ENCODE results near the gene RASD1.

RASD1 gene

DNA sequence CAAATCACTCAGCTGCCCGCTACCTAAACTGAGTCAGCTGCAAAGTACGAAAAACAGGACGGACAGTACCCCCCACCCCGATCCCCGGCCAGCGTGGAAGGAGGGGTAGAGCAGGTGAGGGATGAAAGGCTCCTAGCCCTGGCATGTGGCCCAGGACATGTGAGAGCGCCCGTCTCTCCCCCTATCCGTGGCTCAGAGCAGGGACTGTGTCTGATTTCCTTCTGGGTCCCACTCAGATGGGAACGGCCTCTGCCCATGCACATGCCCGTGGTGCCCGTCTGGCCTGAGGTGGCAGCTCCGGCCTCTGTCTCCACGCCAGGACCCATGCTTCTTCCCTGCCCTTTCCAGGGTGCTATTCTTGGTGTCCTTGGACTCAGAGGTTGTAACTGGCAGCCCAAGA lies 30.2 kb upstream of the RASD1 start:
- no peak for DNase-seq

DNA sequence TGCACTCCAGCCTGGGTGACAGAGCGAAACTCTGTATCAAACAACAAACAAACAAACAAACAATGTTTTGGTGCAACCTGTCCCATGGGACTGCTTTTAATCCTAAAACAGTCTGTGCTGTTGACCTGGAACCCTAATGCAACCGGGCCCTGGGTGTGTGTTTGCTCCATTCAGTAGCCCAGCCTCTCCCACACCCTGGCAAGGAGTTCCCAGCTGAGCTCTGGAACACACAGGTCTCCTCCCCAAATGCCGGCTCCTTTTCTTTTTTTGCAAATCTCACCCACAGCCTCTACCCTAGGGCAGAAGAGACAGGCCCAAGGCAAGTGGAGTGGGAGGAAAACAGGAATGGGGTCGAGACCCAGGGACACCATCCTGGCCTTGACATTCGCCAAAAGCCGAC lies 29.8 kb upstream of the RASD1 start:
- no peak for DNase-seq

DNA sequence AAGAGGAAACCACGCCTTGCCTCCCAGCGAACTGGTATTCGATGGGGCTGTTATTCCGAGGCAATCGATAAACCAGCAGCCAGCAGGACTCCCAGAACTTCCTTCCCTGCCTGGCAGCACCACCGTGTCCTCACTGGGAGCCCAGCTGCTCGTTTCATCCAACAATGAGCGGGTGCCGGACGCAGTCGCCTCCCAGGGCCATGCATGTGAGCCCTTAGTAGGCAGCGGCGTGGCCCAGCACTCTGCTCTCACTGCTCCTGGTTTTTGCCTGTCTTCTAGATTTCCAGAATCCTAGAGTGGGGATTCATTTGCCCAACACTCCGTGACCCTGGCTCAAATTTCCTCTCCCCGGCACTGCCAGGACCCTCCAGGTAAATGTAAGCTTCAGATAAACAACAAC lies 29.1 kb upstream of the RASD1 start:
- no peak for DNase-seq

DNA sequence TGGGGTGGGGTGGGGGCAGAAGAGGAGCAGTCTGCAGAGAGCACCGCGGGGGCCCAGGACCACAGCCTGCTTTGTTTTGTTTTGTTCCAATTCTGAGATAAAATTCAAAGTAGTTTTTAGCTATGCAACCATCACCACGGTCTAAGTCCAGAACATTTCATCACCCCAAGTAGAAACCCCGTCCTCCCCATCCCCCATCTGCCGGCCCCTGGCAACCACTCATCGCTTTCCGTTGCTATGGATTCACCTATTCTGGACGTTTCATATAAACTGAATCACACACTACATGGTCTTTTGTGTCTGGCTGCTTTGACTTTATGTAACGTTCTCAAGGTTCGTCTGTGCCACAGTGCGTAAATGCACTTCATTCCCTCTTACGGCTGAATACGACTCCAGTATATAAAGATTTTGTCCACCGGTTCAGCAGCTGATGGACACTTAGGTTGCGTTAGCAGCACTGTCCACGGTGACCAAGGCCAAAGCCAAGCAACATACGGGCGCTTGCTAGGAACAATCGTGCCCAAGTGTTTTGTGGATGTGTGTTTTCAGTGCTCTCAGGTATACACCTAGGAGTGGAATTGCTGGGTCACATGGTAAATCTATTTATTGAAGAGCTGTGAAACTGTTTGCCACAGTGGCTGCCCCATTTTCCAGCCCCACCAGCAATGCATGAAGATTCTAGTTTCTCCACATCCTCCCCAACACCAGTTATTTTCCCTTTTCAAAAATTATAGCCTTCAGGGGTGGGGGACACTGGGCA lies 27.7 kb upstream of the RASD1 start:
- DNase-seq: no peak

DNA sequence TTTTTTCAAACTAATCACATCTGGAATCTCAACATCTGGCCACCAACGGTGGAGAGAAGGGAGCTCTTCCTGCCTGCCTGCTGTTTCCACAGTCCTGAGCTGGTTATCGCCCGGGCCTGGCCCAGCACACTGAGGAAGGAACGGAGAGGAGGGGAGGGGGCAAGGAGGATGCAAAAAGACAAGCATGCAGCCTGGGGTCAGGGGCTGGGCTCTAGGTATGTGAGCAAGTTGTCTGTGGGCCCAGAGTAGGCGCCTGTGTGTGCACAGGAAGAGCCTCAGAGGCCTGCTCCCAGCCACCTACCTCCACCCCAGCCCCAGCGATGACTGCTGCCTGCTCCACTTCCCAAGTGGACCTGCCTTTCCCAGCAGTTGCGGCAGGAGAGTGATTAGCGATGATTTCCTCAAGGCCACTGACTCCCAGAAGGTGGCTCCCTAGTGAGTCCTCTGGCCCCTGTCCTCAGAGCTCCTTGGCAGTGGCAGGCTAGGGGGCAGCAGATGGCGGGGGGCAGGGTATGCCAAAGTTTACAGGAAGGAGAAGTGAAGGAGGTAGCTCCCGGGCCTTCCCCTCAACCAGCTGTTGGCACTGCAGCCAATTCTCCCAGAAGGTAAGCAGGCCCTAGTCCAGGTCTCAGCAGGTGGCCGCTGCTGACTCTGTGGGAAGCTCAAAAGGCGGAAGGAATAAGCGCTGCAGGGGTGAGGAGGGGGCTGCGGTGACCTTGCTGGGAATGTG lies 27.0 kb upstream of the RASD1 start:
- no peak for DNase-seq

DNA sequence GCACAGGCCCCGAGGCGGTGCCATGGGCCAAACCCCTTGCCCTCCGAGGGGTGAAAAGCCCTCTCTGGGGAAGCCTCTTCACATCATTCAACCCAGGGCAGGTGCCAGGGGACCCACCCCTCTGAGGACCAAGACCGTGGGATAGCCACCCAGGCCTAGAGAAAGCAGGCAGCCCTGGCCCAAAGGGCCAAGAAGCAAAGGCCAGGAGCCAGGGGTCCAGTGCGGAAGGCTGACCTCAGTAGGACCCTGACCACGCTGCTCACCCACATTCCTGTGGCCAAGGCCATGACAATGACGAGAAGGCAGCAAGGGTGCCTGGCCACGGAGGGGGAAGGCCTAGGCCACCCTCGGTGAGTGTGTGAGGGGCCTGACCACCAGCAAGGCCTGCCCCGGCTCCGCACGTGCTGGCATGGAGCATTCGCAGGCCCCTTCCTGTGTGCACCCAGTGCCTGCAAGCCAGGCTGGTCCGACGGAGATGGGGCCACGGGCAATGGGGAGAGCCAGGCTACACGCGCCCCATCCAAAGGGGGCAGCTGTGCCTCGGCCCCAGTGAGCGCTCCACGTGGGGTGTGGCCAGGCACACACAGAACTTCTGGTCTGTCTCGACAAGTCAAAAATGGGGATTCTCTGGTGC lies 24.5 kb upstream of the RASD1 start:
- DNase-seq: no peak

DNA sequence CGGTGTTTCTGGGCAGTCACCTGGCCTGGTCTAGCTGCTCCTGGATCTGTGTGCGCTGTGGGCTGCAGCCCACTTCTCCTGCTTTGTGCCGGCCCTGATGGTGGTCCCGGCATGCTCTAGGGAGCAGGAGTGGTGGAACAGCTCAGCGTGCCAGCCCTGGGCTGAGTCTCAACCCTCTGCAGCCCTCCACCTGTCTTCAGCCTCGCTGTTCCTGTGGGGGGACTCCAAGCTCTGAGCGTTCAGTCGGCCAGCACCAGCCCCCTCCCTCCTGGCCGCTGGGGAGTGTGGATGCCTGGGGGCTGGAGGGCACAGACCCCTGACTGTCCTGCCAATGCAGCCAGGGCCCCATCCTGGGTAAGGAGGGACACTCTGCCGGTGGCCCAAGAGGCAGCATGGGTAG lies 23.7 kb upstream of the RASD1 start:
- DNase-seq: no peak

DNA sequence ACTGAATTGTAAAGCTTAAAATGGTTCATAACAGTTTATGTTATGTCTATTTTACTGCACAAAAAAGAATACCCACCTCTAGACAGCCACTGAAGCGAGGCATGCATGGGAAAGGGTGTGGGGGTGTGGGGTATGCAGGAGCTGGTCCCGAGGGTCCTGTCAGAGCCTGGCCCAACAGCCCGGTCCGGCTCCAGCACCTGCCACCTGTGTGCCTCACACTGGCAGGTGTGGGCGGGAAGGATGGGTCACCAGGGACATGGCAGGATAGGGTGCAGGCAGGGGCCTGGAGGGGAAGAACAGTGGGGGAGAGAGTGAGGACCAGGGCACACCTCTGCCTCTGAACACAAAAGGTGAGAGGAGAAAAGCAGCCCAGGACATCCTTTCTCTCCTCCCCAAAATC lies 22.8 kb upstream of the RASD1 start:
- DNase-seq: no peak

DNA sequence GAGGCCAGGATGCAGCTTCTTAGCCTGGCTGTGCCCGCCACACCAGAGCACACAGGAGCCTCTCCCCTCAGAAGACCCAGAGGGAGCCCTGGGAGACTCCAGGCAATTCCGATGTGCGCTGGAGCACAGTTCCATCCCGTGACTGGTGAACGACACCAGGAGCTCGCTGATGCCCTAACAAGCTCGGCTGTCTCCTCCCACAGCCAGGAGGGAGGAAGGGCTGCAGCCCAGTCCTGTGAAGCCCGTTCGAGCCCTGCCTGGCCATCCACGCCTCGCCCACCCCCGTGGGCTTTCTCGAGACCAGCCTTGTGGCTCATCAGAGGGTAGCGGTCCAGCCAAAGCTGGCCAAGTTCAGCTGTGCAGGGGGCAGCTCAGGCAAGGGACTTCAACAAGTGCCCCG lies 21.8 kb upstream of the RASD1 start:
- no peak for DNase-seq

DNA sequence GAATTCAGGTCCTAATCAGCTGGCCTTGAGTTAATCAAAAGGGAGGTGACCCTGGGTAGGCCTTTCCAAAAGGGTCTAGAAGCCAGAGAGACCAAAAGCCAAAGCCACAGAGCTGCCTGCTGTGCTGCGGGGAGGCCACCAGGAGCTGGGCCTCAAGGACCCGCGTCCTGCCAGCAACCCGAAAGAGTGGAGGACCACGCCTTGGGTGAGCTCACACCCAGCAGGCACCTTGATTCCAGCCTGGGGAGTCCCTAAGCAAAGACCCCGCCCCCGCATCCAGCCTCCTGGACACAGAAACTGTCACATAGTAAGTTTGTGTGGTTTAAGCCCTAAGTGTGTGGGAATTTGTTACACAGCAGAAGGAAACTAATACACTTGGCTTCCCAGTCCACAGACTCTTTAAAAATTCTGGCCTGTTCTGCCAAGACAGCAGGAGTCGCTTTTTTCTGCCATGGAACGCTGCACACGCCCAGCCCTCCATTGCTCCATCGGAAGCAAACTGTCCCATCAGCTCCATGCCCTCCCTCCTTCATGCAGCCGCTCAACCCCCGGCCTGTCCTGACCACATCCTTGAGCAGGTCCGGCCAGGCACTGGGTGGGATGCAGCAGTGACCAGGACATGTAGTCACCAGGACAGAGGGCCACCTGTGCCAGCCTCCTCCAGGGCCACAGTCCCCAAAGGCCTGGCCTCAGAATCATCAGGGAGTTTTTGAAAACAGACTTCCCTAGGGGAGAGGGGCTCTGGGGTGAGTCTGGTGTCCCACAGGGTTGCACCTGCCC lies 20.9 kb upstream of the RASD1 start:
- DNase-seq: no peak

DNA sequence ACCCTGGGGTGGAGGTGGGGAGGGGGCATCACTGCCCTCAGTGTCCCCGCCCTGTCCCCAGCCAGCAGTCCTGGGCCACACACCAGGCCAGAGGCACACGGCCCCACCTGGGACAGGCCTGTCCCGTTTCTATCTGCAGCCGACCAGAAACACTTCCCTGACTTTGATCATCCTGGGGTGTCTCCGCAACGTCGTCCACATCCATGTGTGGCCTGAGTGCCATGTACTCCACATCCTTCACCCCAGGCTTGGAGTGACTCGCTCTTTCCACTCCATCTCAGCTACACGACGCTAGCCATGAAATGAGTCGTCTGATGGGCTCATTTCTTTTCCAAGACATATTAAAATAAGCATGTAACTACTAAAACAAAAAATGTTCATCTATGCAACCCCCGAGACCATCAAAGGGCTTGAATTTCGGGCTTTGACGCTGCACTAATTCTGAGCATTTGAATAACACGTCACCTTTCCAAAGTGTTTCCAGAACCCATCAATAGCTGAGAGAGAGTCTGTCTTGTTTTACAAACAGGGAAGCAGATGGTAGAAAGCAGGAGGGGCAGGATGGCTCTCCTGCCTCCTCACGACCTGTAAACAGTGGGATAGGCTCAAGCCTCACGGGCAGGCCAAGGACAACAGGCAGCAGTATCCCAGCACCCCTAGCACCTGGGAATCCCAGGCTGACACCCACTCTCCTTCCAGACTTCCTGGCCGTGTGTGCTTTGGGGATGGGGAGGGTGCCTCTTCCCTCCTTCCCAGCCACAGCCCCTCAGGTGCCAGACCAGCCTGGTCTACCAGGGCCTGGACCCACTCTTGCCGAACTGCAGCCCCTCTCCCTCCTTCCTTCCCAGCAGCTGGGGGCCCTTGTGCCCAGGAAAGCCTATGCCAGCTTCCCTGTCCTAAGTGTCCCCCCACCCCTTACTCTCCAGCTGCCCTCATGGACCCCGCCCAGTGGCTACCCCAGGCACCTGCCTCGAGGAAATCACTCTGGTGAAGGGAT lies 20.0 kb upstream of the RASD1 start:
- DNase-seq: no peak

DNA sequence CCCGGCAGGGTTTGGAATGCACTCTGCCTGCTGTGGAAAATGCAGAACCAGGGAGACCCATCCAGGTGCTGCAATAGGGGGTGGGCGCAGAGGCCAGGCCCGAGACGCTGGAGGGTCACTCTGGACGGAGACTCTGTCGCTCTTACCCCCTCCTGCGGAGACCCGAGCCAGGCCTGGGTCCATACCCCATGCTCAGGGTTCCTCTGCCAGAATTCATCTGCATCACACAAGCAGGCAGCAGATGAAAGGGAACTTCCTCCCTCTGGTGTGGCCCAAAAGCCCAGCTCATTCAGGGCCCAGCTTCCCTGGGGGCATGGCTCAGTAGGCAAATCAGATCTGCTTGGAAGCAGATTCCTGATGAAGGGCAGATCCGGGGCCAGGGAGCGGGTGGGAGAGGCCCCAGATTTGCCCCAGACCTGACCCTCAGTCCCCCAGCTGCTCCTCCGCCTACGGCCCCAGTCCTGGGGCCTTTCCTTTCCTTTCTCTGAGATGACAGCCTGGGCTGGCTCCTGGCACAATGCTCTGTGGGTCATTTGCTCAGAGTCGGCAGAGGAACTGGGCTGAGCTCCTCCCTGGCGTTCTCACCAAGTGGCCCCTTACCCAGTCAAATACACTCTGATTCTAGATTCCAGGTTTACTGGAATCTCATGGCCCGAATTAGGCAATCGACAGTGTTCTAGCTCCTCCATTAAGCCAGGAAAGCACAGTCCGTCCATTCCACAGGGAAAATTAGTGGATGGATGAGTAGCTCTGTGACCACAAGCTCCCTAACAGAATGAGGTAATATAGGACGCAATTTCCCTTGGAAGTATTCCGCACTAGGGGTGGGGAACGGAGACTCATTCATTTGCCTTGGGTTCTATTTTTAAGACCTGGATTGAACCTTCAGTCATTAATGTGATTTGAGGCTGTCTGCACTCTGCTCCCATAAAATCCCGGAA lies 19.1 kb upstream of the RASD1 start:
- no peak for DNase-seq

DNA sequence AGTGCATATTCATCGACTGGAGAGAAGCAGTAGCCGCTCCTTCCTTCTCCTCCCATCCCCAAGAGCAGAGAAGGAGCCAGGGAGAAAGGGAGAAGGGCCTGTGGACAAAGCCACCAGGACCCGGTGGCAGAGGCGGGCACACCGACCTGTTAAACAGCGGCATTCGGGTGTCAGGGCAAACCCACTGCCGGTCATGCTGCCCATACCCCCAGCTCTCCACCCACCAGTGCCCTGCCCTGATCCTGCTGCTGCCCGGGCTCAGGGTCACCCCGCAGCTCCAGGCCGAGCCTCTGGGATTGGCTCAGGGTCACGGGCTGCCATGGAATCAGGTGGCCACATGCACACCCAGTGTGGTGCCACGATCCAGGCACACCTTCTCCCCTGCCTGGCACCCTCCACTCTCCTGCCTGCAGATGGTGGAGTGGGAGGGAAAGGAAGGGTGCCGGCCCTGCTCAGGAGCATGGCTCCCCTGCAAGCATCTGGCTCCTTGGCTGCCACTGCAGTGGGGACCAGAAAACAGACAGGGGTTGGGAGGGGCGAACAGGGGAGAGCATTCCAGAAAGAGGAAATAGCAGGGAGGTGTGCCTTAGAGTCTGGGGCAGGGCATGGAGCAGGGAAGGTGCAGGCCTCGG lies 18.3 kb upstream of the RASD1 start:
- DNase-seq: no peak

DNA sequence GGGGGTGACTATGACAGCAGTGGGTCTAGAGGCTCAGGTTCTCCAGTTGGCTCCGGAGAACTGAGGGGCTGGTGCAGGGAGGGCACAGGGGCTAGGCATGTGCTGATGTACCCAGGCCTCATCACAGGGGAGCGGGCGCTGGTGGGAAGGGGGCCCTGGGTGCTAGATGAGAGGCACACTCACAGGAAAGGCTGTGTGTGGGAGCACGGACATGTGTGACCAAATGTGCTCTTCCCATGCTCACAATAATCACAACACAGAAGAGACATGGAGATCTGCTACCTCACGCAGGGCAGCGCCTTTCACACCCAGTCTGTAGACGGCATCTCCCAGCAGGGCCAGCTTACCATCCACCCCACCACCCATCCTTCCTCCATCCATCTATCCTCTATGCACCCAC lies 17.4 kb upstream of the RASD1 start:
- DNase-seq: no peak

DNA sequence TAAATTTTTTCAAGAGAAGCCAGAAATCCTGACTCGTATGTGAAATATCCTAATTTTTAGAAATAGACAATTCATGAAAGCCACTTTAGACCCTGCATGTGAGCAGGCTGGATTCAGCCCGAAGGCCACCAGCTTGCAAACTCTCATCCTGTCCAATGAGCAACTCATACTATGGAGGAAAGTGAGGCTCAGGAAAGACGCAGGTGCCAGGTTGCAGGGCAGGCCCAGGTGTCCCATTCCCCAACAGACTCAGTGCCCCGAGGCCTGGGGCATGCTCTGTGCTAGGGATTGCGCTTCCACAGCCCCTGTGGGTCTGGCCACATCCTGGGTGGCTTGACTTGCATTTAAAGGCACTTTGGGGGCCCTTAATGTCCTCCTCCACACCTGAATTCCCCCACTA lies 16.7 kb upstream of the RASD1 start:
- no peak for DNase-seq

DNA sequence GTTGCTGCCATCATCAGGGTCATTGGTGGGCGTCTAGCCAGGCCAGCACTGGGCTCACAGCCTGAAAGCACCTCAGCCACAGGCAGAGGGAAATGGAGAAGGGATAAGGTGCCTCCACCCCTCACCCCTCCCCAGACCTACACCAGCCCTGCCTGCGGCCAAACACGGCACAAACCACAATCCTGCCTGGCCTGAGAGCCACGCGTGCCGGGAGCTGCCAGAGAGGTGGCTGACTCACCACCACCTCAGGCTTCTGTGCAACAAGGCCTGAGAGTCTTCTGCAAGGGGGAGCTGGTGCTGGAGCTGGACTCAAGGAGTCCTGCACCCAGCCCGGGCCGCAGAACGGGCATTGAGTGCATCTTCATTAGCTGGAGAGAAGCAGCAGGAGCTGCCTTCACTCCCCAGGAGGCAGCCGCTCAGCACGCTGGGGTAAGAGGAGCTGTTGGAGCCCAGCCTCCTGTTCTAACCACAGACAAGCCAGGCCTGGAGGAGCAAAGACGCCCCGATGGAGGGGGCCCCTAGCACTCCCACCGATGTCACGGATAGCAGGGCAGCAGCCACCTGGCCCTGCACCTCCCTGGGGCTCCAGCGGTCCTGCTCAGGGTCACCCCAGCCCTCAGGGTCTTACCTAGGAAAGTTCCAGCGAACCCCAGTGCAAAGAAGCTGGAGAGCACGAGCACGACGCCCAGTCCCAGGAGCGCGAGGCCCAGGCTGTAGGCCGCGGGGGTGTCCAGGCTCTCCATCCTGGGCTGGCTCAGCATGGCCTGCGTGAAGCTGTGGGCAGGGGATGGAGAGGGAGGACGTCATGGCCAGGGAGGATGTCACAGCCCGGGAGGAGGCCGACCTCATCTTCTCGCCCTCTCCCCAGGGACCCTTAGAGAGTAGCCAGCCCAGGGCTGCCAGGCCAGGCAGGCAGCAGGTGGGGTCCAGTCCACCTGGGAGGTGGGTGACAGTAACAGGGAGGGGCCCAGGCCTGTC lies 16.0 kb upstream of the RASD1 start:
- DNase-seq: no peak

DNA sequence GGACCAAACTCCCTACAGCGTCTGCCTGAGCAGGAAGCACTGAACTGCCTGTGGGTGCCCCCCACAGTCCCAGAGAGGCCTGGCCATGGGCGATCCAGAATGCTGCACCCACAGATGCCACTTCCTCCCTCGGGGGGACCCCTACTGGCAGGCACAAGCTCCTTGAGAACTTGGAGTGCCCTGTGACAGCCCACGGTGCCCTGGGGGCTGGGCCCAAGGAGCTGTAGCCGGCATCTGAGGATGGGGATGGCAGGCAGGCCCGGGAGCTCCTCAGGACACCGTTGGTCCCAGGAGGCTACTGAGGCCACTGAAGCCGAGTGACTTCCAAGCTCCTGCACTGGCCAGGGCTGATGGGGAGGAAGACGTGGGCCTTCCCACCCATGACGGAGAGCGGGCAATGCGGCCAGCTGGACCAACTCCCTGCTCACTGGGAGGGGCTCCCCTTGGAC lies 15.1 kb upstream of the RASD1 start:
- DNase-seq: no peak

DNA sequence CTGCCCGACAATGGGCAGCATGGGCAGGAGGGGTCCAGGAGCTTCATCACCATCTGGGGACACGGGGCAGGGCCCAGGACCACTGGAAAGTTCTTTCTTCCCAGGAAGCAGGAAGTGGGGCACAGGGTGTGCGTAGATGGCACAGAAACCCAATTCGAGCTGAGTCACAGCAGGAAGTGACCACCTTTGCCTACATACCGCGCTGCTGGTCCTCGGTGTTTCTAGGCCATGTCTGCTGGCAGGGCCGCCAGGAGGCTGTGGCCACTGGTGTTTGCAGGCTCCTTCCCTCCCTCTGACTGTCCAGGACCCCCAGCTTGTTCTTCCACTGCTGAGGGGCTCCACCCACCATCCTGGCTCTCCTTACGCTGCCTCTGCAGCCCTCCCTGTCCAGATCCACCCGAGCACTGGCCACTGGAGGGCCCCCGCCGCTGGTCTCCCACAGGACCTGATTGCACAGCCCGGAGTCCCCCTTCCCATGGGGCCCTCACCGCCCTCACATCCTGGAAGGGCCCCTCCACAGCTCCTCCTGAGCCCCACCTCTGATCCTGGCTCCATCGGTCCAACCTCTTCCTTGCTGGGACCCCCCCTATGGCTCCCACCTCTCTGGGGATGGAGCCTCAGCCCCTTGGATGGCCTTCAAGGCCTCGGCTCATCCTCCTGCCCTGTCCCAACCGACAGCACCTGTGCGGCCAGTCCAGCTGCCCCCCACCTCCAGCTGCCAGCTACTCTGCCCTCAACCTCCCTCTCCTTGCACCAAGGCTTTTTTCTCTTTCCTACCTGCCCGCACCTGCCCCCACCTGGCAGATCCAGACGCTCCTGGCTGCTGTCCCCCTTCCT lies 14.5 kb upstream of the RASD1 start:
- no peak for DNase-seq

Measured in stimulated activated CD4-positive, alpha-beta T cell treated with anti-CD3 and anti-CD28 coated beads, Interleukin-2, amount 100 ng/mL, for 48 hours (primary cell).